MM.1S (cell line): ENCODE measurements around the gene COLEC12.

Experiments used
- EZH2 ChIP-seq: fragments of 300-600 bp; sonication (generic); optimal IDR thresholded peaks from 2 replicates; pipeline ENCODE3; 2017; ENCODE audit warnings: low read depth, mild to moderate bottlenecking, antibody characterized with exemption, low read length, mixed read lengths
- TF ChIP-seq, protein P1 (sequence below): fragments of 300-600 bp; sonication (generic); IDR thresholded peaks from 2 replicates; pipeline ENCODE4 v1.5.1; 2016; ENCODE audit warnings: antibody characterized with exemption, low read length, mixed read lengths

DNA sequence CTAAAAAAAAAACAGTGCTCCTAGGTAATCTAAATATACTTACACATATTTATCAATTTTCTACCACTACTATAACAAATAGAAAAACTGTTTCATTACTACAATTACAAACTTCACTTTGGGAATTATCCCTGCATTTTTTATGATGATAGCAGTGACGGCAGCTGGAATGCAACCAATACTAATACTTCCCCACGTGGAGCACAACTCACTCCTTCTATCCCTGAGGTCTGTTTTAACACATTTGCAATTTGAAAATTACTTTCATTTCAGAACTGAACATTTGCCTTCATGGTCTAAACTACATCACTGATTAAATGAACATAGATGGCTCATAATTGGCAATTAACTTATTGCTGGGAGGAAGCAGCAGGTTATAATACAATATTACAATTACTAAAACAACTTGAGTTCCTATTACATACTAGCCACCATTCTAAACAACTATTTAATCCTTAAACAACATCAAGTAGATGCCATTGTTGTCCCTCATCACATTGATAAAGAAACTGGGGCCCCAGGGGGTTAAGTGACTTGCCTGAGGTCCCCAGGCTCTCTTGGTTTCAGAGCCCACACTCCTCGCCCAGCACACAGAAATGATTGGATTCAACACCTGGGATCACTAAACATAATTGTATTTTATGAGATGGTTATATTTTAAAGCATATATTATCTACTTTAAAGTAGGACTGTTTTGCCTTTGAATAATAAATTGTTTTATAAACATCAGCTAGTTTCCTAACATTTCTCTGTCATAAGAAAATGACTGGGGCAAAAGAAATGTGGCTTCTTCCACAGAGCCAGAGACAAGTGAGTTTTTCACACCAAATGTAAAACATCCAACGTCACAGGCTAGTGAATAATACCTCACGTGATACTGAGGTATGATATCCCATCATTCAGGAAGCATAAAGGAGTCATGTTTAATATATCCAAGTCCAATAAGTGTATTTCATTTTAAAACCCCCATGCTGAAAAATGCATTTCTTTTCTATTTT lies 6.2 kb downstream of the COLEC12 start:
- TF ChIP-seq, protein P1, sequence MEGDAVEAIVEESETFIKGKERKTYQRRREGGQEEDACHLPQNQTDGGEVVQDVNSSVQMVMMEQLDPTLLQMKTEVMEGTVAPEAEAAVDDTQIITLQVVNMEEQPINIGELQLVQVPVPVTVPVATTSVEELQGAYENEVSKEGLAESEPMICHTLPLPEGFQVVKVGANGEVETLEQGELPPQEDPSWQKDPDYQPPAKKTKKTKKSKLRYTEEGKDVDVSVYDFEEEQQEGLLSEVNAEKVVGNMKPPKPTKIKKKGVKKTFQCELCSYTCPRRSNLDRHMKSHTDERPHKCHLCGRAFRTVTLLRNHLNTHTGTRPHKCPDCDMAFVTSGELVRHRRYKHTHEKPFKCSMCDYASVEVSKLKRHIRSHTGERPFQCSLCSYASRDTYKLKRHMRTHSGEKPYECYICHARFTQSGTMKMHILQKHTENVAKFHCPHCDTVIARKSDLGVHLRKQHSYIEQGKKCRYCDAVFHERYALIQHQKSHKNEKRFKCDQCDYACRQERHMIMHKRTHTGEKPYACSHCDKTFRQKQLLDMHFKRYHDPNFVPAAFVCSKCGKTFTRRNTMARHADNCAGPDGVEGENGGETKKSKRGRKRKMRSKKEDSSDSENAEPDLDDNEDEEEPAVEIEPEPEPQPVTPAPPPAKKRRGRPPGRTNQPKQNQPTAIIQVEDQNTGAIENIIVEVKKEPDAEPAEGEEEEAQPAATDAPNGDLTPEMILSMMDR: no peak
- no peak for TF ChIP-seq EZH2
